OCI-LY3 (cell line): ENCODE data around the gene TM9SF4.

Source experiments
- H2AFZ ChIP-seq: fragments of 200-600, 300-600 bp; shearing (Covaris generic); 2 replicates; pipeline ENCODE4 v1.6.0; 2014; ENCODE audit warnings: antibody characterized with exemption, low read depth, low read length
- H3K27ac ChIP-seq: fragments of 200-600, 300-600 bp; sonication (generic); 2 replicates; pipeline ENCODE4 v1.5.1; 2014; ENCODE audit warnings: mild to moderate bottlenecking, low read length, moderate library complexity, mixed read lengths
- H3K27me3 ChIP-seq: fragments of 200-600, 300-600 bp; sonication (generic); 2 replicates; pipeline ENCODE4 v1.6.1; 2014; ENCODE audit warnings: low read depth, low read length, mixed read lengths
- H3K36me3 ChIP-seq: fragments of 200-600, 300-600 bp; sonication (generic); replicated peaks from 2 replicates; pipeline ENCODE3; 2014; ENCODE audit warnings: low read depth, low read length, mixed read lengths
- H3K4me1 ChIP-seq: fragments of 300-600, 200-600 bp; sonication (generic); 2 replicates; pipeline ENCODE4 v1.6.1; 2014; ENCODE audit warnings: low read length, mixed read lengths
- H3K4me2 ChIP-seq: fragments of 200-600, 300-600 bp; sonication (generic); 2 replicates; pipeline ENCODE4 v1.6.1; 2014; ENCODE audit warnings: low read length, mixed read lengths
- H3K4me3 ChIP-seq: fragments of 300-600, 200-600 bp; sonication (generic); 2 replicates; pipeline ENCODE4 v1.5.1; 2014; ENCODE audit warnings: antibody characterized with exemption, mild to moderate bottlenecking, low read length, moderate library complexity
- H3K79me2 ChIP-seq: fragments of 300-600, 200-600 bp; shearing (Covaris generic); 2 replicates; pipeline ENCODE4 v1.6.1; 2014; ENCODE audit warnings: mild to moderate bottlenecking, low read length, mixed read lengths
- H3K9ac ChIP-seq: fragments of 300-600, 200-600 bp; shearing (Covaris generic); 2 replicates; pipeline ENCODE4 v1.6.0; 2014; ENCODE audit warnings: mild to moderate bottlenecking, low read length, moderate library complexity
- H3K9me3 ChIP-seq: fragments of 200-600, 300-600 bp; shearing (Covaris generic); 2 replicates; pipeline ENCODE4 v1.6.1; 2014; ENCODE audit warnings: low read length, mixed read lengths; ENCODE audit not compliant: insufficient read depth
- H4K20me1 ChIP-seq: fragments of 200-600, 300-600 bp; sonication (generic); 2 replicates; pipeline ENCODE4 v1.6.1; 2016; ENCODE audit warnings: low read length, mixed read lengths; ENCODE audit not compliant: insufficient read depth
- EZH2phosphoT487 ChIP-seq: fragments of 200-600 bp; shearing (Covaris generic); IDR thresholded peaks from 2 replicates; pipeline ENCODE4 v1.6.1; 2018; ENCODE audit warnings: antibody characterized with exemption, mixed run types, low read depth
- TF ChIP-seq, protein P1 (sequence below): fragments of 200-600, 300-600 bp; sonication (generic); IDR thresholded peaks from 2 replicates; pipeline ENCODE4 v1.5.1; 2014; ENCODE audit warnings: antibody characterized with exemption, low read length, low read depth

TM9SF4 gene

GRCh38 chr20:32110173-32110704 lies 725 bp downstream of the TM9SF4 start:
- Histone ChIP-seq H3K27me3 (no peaks in the 10 kb centered on the region), H3K79me2 (peaks cover 57% of the 10 kb centered on the region), H2AFZ (no peak overlapping the region), H3K36me3 (peaks cover 22% of the 10 kb centered on the region), H4K20me1 (peaks cover 35% of the 10 kb centered on the region), H3K4me2 (peak overlapping the region; percentile 95), H3K9ac (peak overlapping the region; percentile 93), H3K27ac (peak overlapping the region; percentile 84), H3K4me1 (peaks cover 11% of the 10 kb centered on the region), H3K4me3 (peak overlapping the region; percentile 86), H3K9me3 (no peaks in the 10 kb centered on the region)
- TF ChIP-seq, protein P1, sequence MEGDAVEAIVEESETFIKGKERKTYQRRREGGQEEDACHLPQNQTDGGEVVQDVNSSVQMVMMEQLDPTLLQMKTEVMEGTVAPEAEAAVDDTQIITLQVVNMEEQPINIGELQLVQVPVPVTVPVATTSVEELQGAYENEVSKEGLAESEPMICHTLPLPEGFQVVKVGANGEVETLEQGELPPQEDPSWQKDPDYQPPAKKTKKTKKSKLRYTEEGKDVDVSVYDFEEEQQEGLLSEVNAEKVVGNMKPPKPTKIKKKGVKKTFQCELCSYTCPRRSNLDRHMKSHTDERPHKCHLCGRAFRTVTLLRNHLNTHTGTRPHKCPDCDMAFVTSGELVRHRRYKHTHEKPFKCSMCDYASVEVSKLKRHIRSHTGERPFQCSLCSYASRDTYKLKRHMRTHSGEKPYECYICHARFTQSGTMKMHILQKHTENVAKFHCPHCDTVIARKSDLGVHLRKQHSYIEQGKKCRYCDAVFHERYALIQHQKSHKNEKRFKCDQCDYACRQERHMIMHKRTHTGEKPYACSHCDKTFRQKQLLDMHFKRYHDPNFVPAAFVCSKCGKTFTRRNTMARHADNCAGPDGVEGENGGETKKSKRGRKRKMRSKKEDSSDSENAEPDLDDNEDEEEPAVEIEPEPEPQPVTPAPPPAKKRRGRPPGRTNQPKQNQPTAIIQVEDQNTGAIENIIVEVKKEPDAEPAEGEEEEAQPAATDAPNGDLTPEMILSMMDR: no peak
- no peak for TF ChIP-seq EZH2phosphoT487

GRCh38 chr20:32110727-32111126 lies 1.2 kb downstream of the TM9SF4 start:
- peak overlapping the region; percentile 93 for H3K9ac ChIP-seq
- H3K79me2 ChIP-seq: peaks cover 62% of the 10 kb centered on the region
- no peak overlapping the region for H3K27ac ChIP-seq
- peak overlapping the region; percentile 95 for H3K4me2 ChIP-seq
- H3K27me3 ChIP-seq: no peaks in the 10 kb centered on the region
- H3K4me3 ChIP-seq: peak overlapping the region; percentile 86
- no peaks in the 10 kb centered on the region for H3K9me3 ChIP-seq
- peaks cover 25% of the 10 kb centered on the region for H3K36me3 ChIP-seq
- H2AFZ ChIP-seq: no peak overlapping the region
- peaks cover 37% of the 10 kb centered on the region for H4K20me1 ChIP-seq
- peaks cover 11% of the 10 kb centered on the region for H3K4me1 ChIP-seq
- TF ChIP-seq EZH2phosphoT487: no peak
- TF ChIP-seq, protein P1: no peak

GRCh38 chr20:32111156-32111686 lies 1.7 kb downstream of the TM9SF4 start:
- Histone ChIP-seq H3K9me3 (no peaks in the 10 kb centered on the region), H3K79me2 (peaks cover 67% of the 10 kb centered on the region), H2AFZ (no peak overlapping the region), H3K27me3 (no peaks in the 10 kb centered on the region), H3K4me3 (peak overlapping the region; percentile 86; the same call in 1 of the 2 replicates), H3K4me2 (peak overlapping the region; percentile 95), H4K20me1 (peaks cover 40% of the 10 kb centered on the region), H3K27ac (no peak overlapping the region), H3K9ac (no peak overlapping the region), H3K36me3 (peaks cover 26% of the 10 kb centered on the region), H3K4me1 (peaks cover 11% of the 10 kb centered on the region)
- TF ChIP-seq, protein P1: no peak
- no peak for TF ChIP-seq EZH2phosphoT487

- Histone ChIP-seq H4K20me1 (peaks cover 44% of the 10 kb centered on the region), H3K36me3 (peaks cover 29% of the 10 kb centered on the region), H3K27ac (no peak overlapping the region), H3K9ac (no peak overlapping the region), H3K27me3 (no peaks in the 10 kb centered on the region), H3K79me2 (peaks cover 72% of the 10 kb centered on the region), H3K4me3 (no peak overlapping the region), H2AFZ (no peak overlapping the region), H3K9me3 (no peaks in the 10 kb centered on the region), H3K4me1 (peaks cover 11% of the 10 kb centered on the region), H3K4me2 (no peak overlapping the region)
- no peak for TF ChIP-seq EZH2phosphoT487
- TF ChIP-seq, protein P1: no peak
Measured at GRCh38 chr20:32111753-32112152, 2.2 kb downstream of the TM9SF4 start.
